KBM-7 (cell line): Measurements from ENCODE around the gene MC1R.
"Not testable (repeated sequence)": the region's sequence is repeated elsewhere in the genome, so short reads cannot be mapped to it uniquely, and the experiment has no call there.

ENCODE experiments used
- DNase-seq: peaks from one replicate; pipeline ENCODE4 v3.0.0-alpha.2; 2015
- in situ Hi-C: fragments of 300-500 bp; cut with MboI; formaldehyde crosslinking; loops from 2 replicates; pipeline ENCODE4 v1.14.3; 2020; ENCODE audit warnings: low sequenced_read_pairs, low pct_unique_long_range_greater_than_20kb, mixed read lengths

Gene MC1R

GRCh38 chr16:89924297-89924924, 5.7 kb downstream of the MC1R start:
- in situ Hi-C loops, result no loop called here
- DNase-seq, result peak; percentile 48

GRCh38 chr16:89924925-89925307, 6.3 kb downstream of the MC1R start:
- DNase-seq, result no peak
- in situ Hi-C loops, result no loop called here

GRCh38 chr16:89925596-89926079, 7.0 kb downstream of the MC1R start:
- no peak for DNase-seq
- in situ Hi-C loops, result no loop called here

- in situ Hi-C loops, result no loop called here
These were observed 12.7 kb downstream of the MC1R start for GRCh38 chr16:89931305-89931896.

DNA sequence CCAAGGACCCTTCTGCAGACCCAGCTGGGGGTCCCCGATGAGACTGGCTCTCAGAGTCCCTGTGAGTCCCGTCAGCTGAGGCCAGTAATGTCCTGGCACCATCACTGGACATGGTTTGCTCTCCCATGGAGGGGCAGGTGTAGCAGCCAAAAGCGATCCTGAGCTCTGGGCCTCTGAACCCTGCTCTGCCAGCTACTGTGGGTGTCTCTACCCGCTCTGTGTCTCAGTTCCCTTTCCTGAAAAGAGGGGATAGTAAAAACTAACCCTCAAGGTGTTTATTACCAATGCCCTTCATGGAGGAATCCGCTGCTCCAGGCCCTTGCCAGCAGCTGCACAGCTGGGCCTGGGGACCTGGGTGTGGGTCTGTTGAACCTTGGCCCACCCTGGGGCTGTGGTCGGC, 13.3 kb downstream of the MC1R start:
- in situ Hi-C loops, result no loop called here
- no peak for DNase-seq

More at GRCh38 chr16:89931305-89931896, 12.7 kb downstream of the MC1R start:
- DNase-seq, result no peak

- DNase-seq, in situ Hi-C loops: not testable (repeated sequence)
These were observed 15.4 kb downstream of the MC1R start for GRCh38 chr16:89934019-89934418.

DNA sequence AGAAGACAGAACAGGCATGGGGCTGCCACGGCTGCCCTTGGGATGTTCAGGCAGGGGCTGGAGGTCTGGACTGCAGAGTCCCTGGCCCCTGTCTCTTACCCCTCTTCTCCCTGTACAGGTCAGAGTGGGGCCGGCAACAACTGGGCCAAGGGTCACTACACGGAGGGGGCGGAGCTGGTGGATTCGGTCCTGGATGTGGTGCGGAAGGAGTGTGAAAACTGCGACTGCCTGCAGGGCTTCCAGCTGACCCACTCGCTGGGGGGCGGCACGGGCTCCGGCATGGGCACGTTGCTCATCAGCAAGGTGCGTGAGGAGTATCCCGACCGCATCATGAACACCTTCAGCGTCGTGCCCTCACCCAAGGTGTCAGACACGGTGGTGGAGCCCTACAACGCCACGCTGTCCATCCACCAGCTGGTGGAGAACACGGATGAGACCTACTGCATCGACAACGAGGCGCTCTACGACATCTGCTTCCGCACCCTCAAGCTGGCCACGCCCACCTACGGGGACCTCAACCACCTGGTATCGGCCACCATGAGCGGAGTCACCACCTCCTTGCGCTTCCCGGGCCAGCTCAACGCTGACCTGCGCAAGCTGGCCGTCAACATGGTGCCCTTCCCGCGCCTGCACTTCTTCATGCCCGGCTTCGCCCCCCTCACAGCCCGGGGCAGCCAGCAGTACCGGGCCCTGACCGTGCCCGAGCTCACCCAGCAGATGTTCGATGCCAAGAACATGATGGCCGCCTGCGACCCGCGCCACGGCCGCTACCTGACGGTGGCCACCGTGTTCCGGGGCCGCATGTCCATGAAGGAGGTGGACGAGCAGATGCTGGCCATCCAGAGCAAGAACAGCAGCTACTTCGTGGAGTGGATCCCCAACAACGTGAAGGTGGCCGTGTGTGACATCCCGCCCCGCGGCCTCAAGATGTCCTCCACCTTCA, 16.2 kb downstream of the MC1R start:
- DNase-seq, result no peak
- in situ Hi-C loops, result no loop called here

GRCh38 chr16:89935620-89936019, 17.0 kb downstream of the MC1R start:
- in situ Hi-C loops, DNase-seq: not testable (repeated sequence)

- no peak for DNase-seq
- in situ Hi-C loops, result no loop called here
These were observed 17.4 kb downstream of the MC1R start for GRCh38 chr16:89936034-89936433.

- in situ Hi-C loops, result no loop called here
- DNase-seq, result no peak
These were observed 17.8 kb downstream of the MC1R start for GRCh38 chr16:89936508-89936907.

DNA sequence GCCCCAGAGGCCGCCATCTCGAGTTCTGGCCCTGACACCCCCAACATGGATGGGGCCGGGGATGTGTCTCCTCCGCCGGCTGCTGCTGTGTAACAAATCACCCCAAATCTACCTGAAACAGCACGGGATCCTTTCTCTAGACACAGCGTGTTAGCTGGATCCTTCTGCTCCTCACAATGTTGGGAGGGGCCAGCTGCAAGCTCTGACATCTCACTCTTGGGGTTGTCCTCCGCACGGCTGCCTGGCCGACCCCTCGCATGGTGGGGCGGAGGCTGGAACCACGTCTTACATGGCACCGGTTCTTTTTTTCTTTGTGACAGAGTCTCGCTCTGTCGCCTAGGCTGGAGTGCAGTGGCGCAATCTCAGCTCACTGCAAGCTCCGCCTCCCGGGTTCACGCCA, 18.3 kb downstream of the MC1R start:
- DNase-seq, result no peak
- in situ Hi-C loops, result no loop called here

DNA sequence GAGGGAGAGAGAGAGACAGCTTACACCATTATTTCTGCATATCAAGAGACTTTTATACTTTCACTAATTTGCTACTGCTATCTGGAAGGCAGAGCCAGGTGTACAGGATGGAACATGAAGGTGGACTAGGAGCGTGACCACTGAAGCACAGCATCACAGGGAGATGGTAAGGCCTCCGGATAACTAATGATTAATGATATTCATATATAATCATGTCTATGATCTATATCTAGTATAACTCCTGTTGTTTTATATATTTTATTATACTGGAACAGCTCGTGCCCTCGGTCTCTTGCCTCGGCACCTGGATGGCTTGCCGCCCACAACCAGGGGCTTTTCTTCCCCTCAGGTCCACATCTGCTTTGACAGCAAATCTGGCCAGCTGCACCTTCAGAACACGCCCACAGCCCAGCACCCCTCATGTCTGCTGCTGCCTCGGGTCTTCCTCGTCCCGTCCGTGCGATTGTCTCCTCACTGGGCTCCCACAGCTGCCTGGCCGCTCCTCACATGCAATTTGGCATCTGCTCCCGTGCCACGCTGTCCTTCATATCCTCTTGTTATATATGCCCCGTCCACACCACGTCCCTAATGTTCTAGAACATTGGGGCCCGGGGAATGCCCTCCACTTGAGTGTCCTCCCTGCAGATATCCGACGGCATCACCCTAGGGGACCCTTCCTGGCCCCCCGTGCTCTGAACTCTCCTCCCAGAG, 19.7 kb downstream of the MC1R start:
- in situ Hi-C loops, result no loop called here
- DNase-seq, result no peak

DNA sequence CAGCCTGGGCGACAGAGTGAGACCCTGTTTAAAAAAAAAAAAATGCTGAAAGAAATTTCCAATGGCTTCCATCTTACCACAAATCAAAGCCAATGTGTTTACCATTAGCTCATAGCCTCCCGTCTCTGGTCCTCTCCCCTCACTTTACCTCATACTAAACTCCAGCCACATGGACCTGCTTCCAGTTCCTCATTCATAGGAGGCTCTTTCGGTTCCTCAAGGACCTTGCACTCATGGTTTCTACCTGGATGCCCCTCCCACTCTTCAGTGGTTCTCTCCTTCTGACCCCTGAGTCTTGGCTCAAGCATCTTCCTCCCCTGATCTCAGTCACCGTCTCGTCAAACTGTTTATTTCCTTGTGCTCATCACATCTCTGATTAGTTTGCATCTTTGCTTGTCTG, 26.1 kb downstream of the MC1R start:
- in situ Hi-C loops, result no loop called here

DNA sequence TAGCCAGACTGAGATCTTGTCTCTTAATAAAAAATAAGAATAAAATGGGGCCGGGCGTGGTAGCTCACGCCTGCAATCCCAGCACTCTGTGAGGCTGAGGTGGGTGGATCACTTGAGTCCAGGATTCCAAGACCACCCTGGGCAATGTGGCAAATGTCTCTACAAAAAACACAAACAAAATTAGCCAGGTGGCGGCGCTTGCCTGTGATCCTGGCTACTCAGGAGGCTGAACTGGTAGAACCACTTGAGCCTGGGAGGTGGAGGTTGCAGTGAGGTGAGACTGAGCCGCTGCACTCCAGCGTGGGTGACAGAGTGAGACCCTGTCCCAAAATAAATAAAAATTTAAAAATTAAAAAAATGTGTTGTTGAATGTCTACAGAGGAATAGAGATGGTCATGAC, 27.0 kb downstream of the MC1R start:
- peak; percentile 23 for DNase-seq
- in situ Hi-C loops, result no loop called here

More for the DNA sequence above, 26.1 kb downstream of the MC1R start:
- no peak for DNase-seq

GRCh38 chr16:89946515-89946914, 27.9 kb downstream of the MC1R start:
- DNase-seq, result no peak
- in situ Hi-C loops, result no loop called here

- no peak for DNase-seq
These were observed 30.6 kb downstream of the MC1R start for GRCh38 chr16:89949121-89949742.

GRCh38 chr16:89949756-89950155, 31.1 kb downstream of the MC1R start:
- DNase-seq, result no peak
- in situ Hi-C loops, result no loop called here

More at GRCh38 chr16:89949121-89949742, 30.6 kb downstream of the MC1R start:
- in situ Hi-C loops, result no loop called here

DNA sequence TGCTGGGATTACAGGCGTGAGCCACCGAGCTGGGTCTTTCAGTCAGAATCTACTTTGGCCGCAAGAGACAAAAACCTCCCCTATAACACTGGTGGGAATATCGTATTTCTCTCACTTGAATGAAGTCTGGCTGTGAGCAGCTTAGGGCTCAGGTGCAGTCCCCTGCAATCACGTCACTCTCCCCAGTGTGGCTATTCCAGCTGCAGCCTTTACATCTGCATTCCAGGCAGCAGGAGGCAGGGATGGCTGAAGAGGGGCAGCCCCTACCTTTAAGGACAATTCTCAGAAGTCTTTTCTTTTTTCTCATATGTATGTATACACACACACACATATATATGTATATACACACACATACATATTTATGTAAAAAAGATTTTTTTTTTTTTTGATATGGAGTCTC, 32.8 kb downstream of the MC1R start:
- no peak for DNase-seq
- in situ Hi-C loops, result no loop called here

GRCh38 chr16:89952049-89952448, 33.4 kb downstream of the MC1R start:
- in situ Hi-C loops, result no loop called here
- no peak for DNase-seq
